HL-60/S4 (cell line): ENCODE measurements around the gene LSAMP.

ENCODE experiments used
- in situ Hi-C: fragments of 300-500 bp; cut with MboI; formaldehyde crosslinking; loops from 2 replicates; pipeline ENCODE4 v1.14.3; 2022; ENCODE audit warnings: low sequenced_read_pairs

Gene LSAMP

DNA sequence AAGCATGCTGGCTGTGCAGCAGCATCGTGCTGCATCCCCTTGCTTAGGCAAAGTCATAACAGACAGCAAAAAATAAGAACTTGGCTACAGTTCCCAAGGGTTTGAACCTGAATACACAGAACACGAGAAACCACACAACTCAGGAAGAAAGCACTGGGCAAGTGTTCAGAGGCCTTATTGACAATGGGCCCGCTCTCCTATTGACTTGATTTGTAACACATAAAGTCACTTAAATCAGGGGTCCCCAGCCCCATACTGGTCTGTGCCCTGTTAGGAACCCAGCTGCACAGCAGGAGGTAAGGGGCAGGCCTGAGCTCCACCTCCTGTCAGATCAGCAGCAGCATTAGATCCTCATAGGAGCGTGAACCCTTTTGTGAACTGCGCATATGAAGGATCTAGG lies 145.1 kb downstream of the LSAMP start:
- in situ Hi-C loops, result no loop called here

- in situ Hi-C loops, result no loop called here
Measured at GRCh38 chr3:116299646-116300081, 145.6 kb downstream of the LSAMP start.

DNA sequence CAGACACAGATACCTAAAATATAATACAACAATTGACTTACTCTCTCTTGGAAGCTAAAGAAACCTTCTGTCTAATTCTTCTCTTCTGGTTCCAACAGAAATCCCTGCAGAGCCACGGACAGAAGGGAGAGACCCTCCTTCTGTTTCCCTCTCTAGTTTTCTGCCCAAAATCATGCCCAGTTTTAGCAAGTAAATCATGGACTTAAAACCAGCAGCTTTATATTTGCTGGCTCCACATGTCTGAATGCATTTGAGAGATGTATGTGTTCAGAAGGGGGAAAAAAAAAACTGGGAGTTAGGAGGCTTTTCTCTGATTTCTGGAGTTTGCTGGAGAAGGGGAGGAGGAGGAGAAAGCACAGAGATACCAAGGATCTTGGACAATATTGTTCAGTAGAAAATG lies 147.1 kb downstream of the LSAMP start:
- in situ Hi-C loops, result no loop called here

DNA sequence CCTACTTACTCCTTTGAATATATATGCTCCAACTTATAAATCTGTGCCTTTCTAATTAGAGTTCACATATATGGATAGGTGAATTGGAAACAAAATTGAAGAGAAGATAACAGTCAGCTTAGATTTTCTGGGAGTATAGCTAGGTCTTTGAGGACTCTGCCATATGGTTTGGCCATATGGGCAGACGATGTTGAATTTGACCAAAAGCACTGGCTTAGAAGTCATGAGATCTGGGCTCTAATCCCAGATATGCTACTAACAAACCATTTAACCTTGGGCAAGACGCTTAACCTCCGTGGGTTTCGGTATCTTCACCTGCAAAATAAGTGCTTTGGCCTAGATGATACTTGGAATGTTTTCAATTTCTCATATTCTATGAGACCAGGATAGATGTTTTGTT lies 154.1 kb downstream of the LSAMP start:
- in situ Hi-C loops, result no loop called here

DNA sequence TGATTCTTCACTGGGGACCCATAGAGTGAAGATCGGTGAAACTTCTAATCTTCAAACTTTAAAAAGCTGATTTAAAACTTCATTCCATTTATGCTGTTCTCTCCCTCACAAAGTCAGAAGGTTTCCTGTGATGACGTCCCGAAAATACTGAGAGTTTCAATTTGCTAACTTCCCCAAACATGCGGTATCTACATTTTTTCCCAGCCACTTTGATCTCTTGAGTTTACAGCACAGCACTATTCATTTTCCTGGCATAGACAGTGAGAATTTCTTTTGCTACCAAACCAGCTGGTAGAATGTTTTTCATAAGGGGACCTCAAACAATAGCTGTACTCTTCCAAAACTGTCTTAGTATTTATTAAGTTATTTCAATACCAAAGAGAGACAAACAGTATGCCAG lies 156.8 kb downstream of the LSAMP start:
- in situ Hi-C loops, result no loop called here

DNA sequence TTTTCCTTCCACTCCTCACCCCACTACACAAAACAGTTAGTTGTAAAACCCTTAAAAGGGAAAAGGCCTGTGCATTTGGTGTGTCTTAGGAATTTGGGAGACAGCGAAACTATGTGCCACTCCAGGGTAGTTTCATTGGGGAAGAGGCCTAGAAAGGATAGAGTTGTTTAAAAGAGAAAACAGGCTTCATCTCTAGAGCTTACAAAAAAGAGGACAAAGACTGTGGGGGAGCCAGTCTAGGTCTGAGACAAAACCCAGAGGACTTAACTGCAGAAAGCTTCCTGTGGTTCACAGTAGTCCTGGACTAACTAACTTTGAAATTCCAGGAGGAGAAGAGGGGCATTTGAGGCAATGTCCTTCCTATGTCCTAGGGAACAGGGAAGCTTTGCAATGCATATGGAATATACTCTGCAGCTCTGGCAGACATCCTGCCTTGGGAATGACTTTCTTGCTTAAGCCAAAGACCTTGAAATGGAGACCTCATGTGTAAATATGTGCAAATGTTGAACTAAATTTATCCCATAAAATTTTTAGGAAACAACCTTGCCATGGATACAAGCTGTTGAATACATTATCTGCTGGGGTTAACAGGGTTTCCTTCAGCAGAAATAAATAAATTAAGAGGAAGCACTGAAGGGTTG lies 159.4 kb downstream of the LSAMP start:
- in situ Hi-C loops, result no loop called here

GRCh38 chr3:116281313-116282143 lies 163.8 kb downstream of the LSAMP start:
- in situ Hi-C loops, result no loop called here

- in situ Hi-C loops, result no loop called here
Measured at GRCh38 chr3:116280130-116280740, 165.1 kb downstream of the LSAMP start.

DNA sequence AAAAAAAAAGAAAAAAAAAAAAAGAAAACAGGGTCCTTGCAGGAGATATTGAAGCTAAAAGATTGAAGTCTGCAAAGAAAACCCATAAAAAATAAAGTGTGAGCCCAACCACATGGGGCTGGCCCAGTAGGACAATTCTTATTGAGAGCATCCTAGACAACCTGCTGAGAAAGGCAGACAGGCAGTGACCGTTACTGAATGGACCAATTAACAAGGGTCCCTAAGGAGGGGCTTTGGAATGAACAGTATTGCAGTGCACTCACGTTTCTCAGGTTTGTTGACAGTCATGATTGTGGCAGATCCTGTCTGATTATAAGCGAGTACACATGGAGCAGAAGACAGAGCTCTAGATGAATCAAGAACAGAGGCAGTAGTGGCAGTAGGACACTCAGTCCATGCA lies 168.6 kb downstream of the LSAMP start:
- in situ Hi-C loops, result no loop called here

DNA sequence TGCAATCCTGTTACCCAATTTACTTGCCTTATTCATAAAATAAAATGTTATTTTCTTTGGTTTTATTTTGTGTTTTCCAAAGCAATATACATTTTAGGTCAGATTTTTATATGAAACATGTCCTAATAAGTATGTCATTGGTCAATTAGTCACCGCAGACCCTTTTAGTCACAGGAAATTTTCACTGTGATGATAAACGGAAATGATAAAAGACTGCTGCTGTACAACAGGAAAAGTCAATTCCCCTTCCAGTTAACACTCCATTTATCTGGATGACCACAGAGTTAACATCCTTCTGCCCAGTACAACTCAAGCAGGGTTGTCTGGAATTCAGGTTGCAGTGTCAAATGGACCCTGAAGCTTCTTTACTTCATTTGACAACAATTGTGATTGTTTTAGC lies 175.2 kb downstream of the LSAMP start:
- in situ Hi-C loops, result no loop called here

DNA sequence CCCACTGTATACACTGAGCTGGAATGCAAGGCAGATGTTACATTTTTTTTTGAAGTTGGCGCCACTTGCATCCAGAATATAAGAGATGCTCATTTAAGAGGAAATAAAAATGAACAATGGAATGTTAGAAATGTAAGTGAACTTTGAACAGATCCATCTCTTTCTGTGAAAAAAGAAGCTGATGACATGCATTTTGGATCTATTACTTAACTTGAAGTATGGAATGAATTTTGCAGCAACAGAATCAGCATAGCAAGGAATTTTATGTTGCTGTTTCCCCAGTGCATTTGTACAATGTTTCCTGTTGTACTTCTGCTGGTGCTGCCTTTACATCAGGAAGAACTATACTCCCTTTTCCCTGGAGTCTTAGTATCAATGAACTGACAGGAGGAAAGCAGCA lies 178.2 kb downstream of the LSAMP start:
- in situ Hi-C loops, result no loop called here

GRCh38 chr3:116265976-116266584 lies 179.2 kb downstream of the LSAMP start:
- in situ Hi-C loops, result no loop called here

GRCh38 chr3:116265320-116265695 lies 180.0 kb downstream of the LSAMP start:
- in situ Hi-C loops, result no loop called here

GRCh38 chr3:116264546-116265319 lies 180.6 kb downstream of the LSAMP start:
- in situ Hi-C loops, result no loop called here

DNA sequence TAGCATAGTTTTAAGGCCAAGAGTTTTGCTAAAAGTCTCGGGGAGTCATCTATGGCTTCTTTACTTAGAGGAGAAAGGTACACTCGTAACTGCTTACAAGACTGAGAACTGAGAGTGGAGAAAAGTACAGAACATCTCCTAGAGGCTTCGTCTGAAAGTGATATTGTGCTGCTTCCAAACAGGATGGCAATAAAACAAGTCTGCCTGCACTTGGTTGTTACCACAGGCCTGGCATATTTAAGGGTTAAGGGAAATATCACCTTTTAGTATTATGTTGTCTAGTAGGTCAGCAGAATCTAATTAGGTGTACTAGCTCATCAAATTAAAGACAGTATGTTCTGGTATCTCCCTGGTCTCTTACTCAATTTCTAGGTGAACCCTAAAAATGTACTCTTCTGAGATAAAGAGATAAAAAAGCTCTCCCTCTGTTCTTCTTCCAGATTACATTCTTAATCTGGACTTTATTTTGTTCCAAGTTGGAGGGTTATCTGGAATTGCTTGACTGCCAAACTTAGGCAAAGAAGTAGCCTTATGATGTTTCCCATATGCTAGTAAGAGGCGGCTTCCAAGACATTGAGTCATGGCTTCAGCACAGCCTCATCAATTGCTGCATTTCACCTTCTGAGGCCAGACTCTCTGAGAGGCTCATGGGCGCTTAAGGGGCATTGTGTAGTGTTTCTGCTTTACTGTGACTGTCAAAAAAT lies 181.3 kb downstream of the LSAMP start:
- in situ Hi-C loops, result no loop called here

- in situ Hi-C loops, result no loop called here
Measured at GRCh38 chr3:116260491-116260890, 184.8 kb downstream of the LSAMP start.

- in situ Hi-C loops, result no loop called here
Measured at GRCh38 chr3:116259984-116260383, 185.3 kb downstream of the LSAMP start.

GRCh38 chr3:116256843-116257485 lies 188.3 kb downstream of the LSAMP start:
- in situ Hi-C loops, result no loop called here

DNA sequence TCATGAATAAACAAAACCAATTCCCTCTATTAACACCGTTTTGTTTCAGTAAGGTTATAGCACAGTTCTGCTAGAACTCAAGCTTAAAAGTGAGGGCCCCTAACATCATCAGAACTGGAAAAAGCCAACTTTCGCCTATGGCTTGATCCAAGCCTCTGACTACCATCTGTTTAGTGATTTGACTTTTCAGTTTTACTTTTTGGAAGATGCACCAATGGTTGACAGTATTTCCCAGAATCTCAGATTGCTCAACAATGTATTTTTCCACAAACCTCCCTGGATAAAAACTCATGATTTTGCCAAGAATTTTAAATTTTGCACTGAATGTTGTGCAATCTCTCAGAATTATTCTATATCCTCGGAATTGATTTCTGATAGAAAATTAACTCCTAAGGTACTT lies 190.7 kb downstream of the LSAMP start:
- in situ Hi-C loops, result no loop called here

DNA sequence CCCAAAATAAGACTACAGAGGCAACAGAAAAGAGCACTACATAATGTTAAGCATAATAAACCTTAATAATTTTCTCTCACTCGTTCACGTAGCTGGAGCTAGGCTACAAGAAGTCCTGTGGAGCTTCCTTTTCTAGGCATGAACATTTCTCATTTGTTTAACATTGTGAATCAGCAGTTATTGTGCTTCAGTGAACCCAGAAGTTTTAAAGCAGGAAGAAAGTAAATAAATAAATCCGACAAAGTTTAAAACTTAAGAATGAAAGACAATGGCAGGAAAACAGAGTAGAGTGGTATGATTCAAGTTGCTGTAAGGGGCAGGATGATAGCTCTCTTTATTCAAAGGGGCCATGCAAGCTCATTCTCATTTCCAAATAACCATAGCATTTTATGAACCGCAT lies 191.8 kb downstream of the LSAMP start:
- in situ Hi-C loops, result no loop called here
